ENCODE data around the gene CELF4.
"Not testable (repeated sequence)": the region's sequence is repeated elsewhere in the genome, so short reads cannot be mapped to it uniquely, and the experiment has no call there.

CELF4 gene

GRCh38 chr18:37385846-37386778, 179.5 kb downstream of the CELF4 start:
- peak in 1 of 2 experiments; percentile 37 for DNase-seq

- DNase-seq = no peak
Observed at GRCh38 chr18:37383846-37384595, 181.6 kb downstream of the CELF4 start.

DNA sequence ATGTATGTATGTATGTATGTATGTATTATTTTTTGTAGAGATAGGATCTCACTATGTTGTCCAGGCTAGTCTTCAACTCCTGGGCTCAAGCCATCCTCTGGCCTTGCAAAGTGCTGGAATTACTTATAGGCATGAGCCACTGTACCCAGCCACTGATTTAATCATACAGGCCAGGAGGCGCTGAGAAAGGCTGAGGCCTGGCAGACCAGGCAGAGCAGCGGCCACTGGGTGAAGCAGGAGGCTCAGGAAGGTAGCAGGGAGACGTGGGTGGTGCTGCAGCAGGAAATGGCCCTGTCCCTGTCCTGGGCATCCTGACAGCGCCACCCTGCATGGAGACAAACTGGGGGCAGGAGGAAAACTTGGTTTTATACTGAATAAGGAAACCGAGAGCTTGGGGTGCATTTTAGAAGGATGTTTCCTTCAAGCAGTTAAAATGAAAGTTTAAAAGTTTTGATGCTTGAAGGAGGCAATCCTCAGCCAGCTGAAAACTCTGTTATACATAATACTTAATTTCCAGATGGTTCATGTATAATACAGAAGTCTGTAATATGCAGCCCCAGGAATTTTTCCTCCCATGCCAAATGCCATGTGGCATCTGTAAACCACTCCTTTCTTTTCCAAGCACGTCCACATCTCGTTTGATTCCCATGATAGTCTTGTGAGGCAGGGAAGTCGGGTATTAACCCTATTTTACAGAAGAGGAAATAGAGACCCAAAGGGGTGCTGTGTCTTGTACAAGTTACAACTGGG, 182.4 kb downstream of the CELF4 start:
- no peak for DNase-seq

- DNase-seq = no peak
Observed at GRCh38 chr18:37381554-37381953, 184.0 kb downstream of the CELF4 start.

DNA sequence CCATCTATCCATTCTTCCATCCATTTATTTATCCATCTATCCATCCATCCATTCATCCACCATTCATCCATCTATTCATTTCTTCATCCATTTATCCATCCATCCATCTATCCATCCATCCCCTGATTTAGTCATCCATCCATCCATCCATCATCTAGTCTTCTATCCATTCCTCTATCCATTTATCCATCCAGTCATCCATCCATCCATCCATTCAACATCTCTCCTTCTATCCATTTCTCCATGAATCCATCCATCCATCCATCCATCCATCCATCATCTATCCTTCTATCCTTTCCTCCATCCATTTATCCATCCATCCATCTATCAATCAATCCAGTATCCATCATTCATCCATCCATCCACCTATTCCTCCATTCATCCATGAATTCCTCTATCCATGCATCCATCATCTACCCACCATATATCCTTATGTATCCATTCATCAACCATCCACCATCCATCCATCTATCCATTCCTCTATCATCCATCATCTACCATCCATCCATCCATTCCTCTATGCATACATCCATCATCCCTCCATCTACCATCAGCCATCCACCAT, 185.0 kb downstream of the CELF4 start:
- no peak for DNase-seq

DNA sequence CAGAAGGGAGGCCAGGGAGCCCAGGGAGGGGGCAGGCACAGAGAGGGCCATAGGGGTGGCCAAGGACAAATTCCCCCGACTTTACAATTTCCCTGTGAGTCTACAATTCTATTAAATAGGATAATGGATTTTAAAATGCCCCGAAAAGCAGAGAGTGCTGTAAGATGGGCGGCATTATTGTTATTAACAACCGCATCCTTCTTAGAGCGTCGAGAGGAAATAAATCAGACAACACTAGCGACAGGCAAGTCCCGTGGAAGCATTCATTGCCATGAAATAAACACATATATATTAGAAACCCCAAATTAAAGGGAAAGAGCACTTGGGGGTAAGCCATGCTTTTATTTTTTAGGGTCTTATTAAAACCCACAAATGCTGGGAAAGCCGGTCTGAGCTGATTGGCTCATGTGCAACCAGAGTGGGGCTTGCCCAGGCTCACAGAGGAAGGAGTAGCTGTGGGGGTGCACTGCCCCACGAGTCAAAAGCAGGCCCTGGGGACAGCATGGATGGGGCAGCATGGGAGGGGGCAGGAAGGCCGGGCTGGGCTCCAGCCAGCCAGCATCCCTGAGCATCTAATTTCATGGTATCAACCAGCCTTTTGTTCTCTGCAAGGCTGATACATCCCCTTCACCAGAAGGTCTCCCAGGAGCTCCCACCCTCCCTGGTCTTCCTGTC, 187.1 kb downstream of the CELF4 start:
- DNase-seq = no peak

GRCh38 chr18:37375181-37375580, 190.4 kb downstream of the CELF4 start:
- no peak for DNase-seq

DNA sequence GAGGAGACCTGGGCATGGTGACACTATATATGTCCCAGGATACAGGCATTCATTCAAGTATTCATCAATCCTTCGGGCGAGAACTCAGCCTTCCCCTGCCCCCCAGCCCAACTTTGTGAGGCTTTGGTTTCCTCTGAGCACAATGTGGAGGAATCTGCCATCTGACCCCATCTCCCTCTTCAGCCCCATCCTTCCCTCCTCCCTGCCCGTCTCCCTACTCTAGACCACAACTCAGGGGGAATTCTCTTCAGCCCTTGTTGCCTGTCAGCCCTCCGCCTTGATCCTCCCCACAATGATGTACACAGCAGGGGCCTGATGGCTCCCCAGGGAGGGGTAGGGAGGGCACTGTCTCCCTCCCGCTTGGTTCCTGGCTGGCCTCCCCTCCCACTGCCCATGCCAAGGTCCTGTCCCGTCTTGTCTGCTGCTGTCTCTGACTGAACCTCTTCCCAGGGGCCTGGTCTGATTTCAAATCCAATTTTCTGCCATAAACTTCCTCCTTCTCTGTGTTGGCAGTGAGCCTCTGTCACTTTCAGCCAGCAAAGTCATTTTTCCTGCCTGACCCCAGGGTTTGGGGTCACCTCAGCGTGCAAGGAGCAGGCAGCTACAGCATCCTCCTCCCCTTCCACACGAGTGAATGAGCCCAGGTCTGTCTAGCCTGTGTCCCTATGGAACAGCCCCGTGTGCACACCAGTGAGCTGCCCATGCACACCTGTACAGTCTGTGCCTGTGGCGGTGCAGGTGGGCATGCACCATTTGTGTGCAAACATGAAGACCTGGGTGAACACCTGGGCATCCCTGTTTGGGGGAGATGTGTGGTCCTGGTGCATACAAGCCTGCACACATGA, 197.3 kb downstream of the CELF4 start:
- DNase-seq = no peak

DNA sequence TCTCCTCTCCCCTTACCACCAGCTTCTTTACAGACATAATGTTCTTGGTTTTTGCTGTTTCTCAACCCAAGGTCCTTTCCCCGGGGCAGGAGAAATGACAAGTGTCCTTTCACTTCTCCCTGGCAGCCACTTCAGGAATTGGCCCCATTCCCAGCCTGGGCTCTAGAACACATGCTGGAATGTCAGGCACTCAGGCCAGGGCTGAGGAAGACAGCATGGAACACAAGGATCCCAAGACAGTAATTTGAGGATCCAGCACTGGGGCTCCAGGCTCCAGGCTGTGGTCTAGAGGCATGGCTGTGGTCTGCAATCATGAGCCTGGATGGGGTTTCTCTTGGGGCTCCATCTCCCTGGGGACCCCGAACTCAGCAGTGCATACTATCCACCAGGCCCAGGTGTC, 201.4 kb downstream of the CELF4 start:
- DNase-seq = no peak

- no peak for DNase-seq
Observed at GRCh38 chr18:37362158-37362890, 203.3 kb downstream of the CELF4 start.

- no peak for DNase-seq
Observed at GRCh38 chr18:37361335-37362157, 204.1 kb downstream of the CELF4 start.

DNA sequence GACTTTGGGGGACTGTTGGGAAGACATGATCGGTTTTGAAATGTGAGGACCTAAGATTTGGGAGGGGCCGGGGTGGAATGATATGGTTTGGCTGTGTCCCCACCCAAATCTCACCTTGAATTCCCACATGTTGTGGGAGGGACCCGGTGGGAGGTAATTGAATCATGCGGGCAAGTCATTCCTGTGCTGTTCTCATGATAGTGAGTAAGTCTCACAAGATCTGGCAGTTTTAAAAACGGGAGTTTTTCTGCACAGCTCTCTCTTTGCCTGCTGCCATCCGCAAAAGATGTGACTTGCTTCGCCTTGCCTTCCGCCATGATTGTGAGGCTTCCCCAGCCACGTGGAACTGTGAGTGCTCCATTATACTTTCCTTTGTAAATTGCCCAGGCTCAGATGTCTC, 207.5 kb downstream of the CELF4 start:
- not testable (repeated sequence) for DNase-seq

GRCh38 chr18:37355772-37356171, 209.8 kb downstream of the CELF4 start:
- no peak for DNase-seq

- no peak for DNase-seq
Observed at GRCh38 chr18:37351110-37351509, 214.5 kb downstream of the CELF4 start.

DNA sequence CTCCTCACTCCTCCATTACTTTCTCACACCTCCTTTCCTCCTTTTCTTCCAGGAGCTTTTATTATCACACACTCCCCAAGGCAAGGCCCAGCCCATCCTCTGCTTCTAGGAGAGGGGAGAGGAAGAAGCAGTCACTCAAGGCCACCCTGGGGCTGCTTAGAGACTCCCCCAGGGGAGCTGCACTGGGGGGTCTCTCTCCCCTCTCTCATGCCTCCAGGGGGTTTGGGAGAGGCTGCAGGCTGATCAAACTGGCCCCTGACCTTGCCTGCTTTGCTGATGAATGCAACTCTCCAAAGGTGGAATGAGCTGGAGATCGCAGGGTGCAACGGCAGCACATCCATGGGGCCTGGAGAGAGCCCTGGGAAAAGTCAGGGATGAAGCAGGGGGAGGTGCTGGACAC, 216.9 kb downstream of the CELF4 start:
- DNase-seq = no peak

DNA sequence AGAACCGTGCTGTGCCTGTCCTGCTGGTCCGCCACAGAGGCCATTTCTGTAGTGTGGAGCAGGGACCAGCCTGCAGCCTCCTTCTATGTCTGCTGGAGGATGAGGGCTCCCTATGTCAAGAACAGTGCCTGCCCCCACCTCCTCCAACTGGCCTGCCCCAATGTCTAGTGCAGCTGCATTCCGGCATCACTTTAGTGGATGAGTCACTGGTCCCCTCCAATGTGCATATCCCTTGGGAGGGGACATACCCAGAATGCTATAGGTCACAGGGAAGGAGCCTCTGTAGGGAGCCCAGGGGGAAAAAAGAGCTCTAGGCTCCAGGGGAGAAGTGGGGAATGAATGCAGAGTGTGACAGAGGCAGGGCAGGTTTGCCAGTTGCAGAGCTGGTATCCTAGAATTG, 219.6 kb downstream of the CELF4 start:
- DNase-seq = no peak

- no peak for DNase-seq
Observed at GRCh38 chr18:37343542-37343851, 222.1 kb downstream of the CELF4 start.

GRCh38 chr18:37341473-37342086, 224.0 kb downstream of the CELF4 start:
- DNase-seq = no peak

GRCh38 chr18:37341016-37341415, 224.6 kb downstream of the CELF4 start:
- DNase-seq = no peak
